ENCODE results near the gene FAM163B.

FAM163B gene

GRCh38 chr9:133615606-133616188 lies 6.5 kb upstream of the FAM163B start:
- DNase-seq (ENCODE audit: low spot score) = no peak

- no peak for DNase-seq (ENCODE audit: low spot score)
These were observed 6.0 kb upstream of the FAM163B start for GRCh38 chr9:133615186-133615585.

GRCh38 chr9:133614678-133615077 lies 5.5 kb upstream of the FAM163B start:
- no peak for DNase-seq (ENCODE audit: low spot score)

- no peak for DNase-seq (ENCODE audit: low spot score)
These were observed 4.9 kb upstream of the FAM163B start for GRCh38 chr9:133614056-133614455.

GRCh38 chr9:133613432-133613831 lies 4.2 kb upstream of the FAM163B start:
- no peak for DNase-seq (ENCODE audit: low spot score)

- DNase-seq (ENCODE audit: low spot score) = no peak
These were observed 3.6 kb upstream of the FAM163B start for GRCh38 chr9:133612816-133613215.

- DNase-seq (ENCODE audit: low spot score) = no peak
These were observed 2.9 kb upstream of the FAM163B start for GRCh38 chr9:133612051-133612450.

GRCh38 chr9:133610845-133611244 lies 1.7 kb upstream of the FAM163B start:
- no peak for DNase-seq (ENCODE audit: low spot score)

- DNase-seq (ENCODE audit: low spot score) = no peak
These were observed 300 bp downstream of the FAM163B start for GRCh38 chr9:133608889-133609288.

- no peak for DNase-seq (ENCODE audit: low spot score)
These were observed 807 bp downstream of the FAM163B start for GRCh38 chr9:133608382-133608781.

GRCh38 chr9:133607976-133608375 lies 1.2 kb downstream of the FAM163B start:
- DNase-seq (ENCODE audit: low spot score) = no peak

- no peak for DNase-seq (ENCODE audit: low spot score)
These were observed 1.8 kb downstream of the FAM163B start for GRCh38 chr9:133607381-133607780.

- DNase-seq (ENCODE audit: low spot score) = no peak
These were observed 2.5 kb downstream of the FAM163B start for GRCh38 chr9:133606708-133607025.

- DNase-seq (ENCODE audit: low spot score) = no peak
These were observed 3.1 kb downstream of the FAM163B start for GRCh38 chr9:133605856-133606707.

- no peak for DNase-seq (ENCODE audit: low spot score)
These were observed 3.7 kb downstream of the FAM163B start for GRCh38 chr9:133605446-133605845.

- DNase-seq (ENCODE audit: low spot score) = no peak
These were observed 4.3 kb downstream of the FAM163B start for GRCh38 chr9:133604856-133605255.

- no peak for DNase-seq (ENCODE audit: low spot score)
These were observed 5.0 kb downstream of the FAM163B start for GRCh38 chr9:133604214-133604613.

- no peak for DNase-seq (ENCODE audit: low spot score)
These were observed 5.9 kb downstream of the FAM163B start for GRCh38 chr9:133603135-133603927.

- DNase-seq (ENCODE audit: low spot score) = no peak
These were observed 6.9 kb downstream of the FAM163B start for GRCh38 chr9:133602277-133602676.

GRCh38 chr9:133601746-133602145 lies 7.4 kb downstream of the FAM163B start:
- DNase-seq (ENCODE audit: low spot score) = no peak

- DNase-seq (ENCODE audit: low spot score) = no peak
These were observed 8.4 kb downstream of the FAM163B start for GRCh38 chr9:133600739-133601138.

- DNase-seq (ENCODE audit: low spot score) = no peak
These were observed 9.6 kb downstream of the FAM163B start for GRCh38 chr9:133599470-133600173.
